H1 (cell line): ENCODE data around the gene FBP1.

Experiments used
- BACH1 ChIP-seq: IDR thresholded peaks from 2 replicates; pipeline ENCODE4 v1.6.1; 2012; ENCODE audit warnings: low read length, improper control_type of control experiment
- CREB1 ChIP-seq: IDR thresholded peaks from 2 replicates; pipeline ENCODE4 v1.6.1; 2012; ENCODE audit warnings: inconsistent platforms
- EZH2 ChIP-seq: fragments of 200-600 bp; sonication (generic); IDR thresholded peaks from 2 replicates; pipeline ENCODE4 v1.7.1; 2012; ENCODE audit warnings: low read depth, mild to moderate bottlenecking, moderate library complexity, low read length, inconsistent platforms; ENCODE audit not compliant: severe bottlenecking
- KDM5A ChIP-seq: fragments of 200-600 bp; IDR thresholded peaks from 2 replicates; pipeline ENCODE4 v1.7.1; 2012; ENCODE audit warnings: mild to moderate bottlenecking, low read length, inconsistent platforms, mixed read lengths
- MAFK ChIP-seq: IDR thresholded peaks from 2 replicates; pipeline ENCODE4 v1.6.1; 2012; ENCODE audit warnings: low read depth, mild to moderate bottlenecking, improper control_type of control experiment, low read length
- POLR2A ChIP-seq, 2 experiments: IDR thresholded peaks; 1 replicate in 1 of 2; 2 replicates in 1 of 2; pipeline ENCODE4 v1.6.1; 2011; ENCODE audit warnings: low read depth in 2 of 2, low read length in 2 of 2, mild to moderate bottlenecking in 2 of 2; ENCODE audit errors: control extremely low read depth in 1 of 2
- POU5F1 ChIP-seq: IDR thresholded peaks from 2 replicates; pipeline ENCODE4 v1.6.1; 2011; ENCODE audit warnings: low read depth, mild to moderate bottlenecking, low read length, moderate library complexity
- RFX5 ChIP-seq: IDR thresholded peaks from 2 replicates; pipeline ENCODE4 v1.6.1; 2011; ENCODE audit warnings: low read depth, low read length, improper control_type of control experiment, borderline replicate concordance
- SAP30 ChIP-seq: fragments of 300-600 bp; sonication (generic); IDR thresholded peaks from 2 replicates; pipeline ENCODE4 v1.7.1; 2012; ENCODE audit warnings: low read length, moderate library complexity, mild to moderate bottlenecking, inconsistent platforms; ENCODE audit not compliant: insufficient read depth, insufficient replicate concordance
- SUZ12 ChIP-seq: fragments of 200-600 bp; sonication (generic); IDR thresholded peaks from 2 replicates; pipeline ENCODE4 v1.6.1; 2012; ENCODE audit warnings: mild to moderate bottlenecking, inconsistent platforms, low read length, moderate library complexity, mixed read lengths
- YY1 ChIP-seq: IDR thresholded peaks from 2 replicates; pipeline ENCODE4 v1.6.1; 2011; ENCODE audit warnings: low read depth, mild to moderate bottlenecking, low read length
- TF ChIP-seq, protein P1 (sequence below), 3 experiments: IDR thresholded peaks; 1 replicate in 2 of 3; 2 replicates in 1 of 3; pipeline versions ENCODE4 v1.5.1 to v1.6.1; 2011; ENCODE audit warnings: low read length in 3 of 3, mild to moderate bottlenecking in 3 of 3, inconsistent platforms in 2 of 3, low read depth in 1 of 3, moderate library complexity in 1 of 3; ENCODE audit not compliant: insufficient read depth in 1 of 3; ENCODE audit errors: control extremely low read depth in 1 of 3
- TF ChIP-seq, protein P2 (sequence below): IDR thresholded peaks from 2 replicates; pipeline ENCODE4 v1.6.1; 2011; ENCODE audit warnings: low read depth, mild to moderate bottlenecking, low read length; ENCODE audit not compliant: insufficient read depth

DNA sequence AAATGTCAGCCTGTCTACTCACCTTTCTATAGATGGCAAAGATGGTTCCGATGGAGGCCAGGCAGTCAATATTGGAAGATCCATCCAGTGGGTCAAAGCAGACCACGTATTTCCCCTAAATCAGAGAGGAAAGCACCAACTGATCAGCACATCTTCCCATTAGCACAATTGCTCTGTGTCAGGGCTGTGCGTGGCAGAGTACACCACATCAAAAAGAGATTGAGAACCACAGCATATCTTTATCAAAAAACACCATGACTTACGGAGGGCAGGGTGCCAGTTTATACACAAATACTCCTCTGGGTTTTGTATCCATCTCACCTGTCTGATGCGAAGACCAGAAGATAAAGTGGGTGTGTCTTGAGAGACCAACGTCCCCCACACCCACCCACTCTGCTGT, 54.8 kb downstream of the FBP1 start:
- TF ChIP-seq POLR2A (IDR thresholded peaks at IDR 0.05; ENCODE audit: control extremely low read depth in 1 of 2, low read depth in 2 of 2, low read length in 2 of 2) (no peak), KDM5A (no peak), EZH2 (no peak), SAP30 (no peak), MAFK (no peak), SUZ12 (no peak), POU5F1 (no peak), RFX5 (no peak), CREB1 (no peak), YY1 (no peak), BACH1 (no peak)
- TF ChIP-seq, protein P1, sequence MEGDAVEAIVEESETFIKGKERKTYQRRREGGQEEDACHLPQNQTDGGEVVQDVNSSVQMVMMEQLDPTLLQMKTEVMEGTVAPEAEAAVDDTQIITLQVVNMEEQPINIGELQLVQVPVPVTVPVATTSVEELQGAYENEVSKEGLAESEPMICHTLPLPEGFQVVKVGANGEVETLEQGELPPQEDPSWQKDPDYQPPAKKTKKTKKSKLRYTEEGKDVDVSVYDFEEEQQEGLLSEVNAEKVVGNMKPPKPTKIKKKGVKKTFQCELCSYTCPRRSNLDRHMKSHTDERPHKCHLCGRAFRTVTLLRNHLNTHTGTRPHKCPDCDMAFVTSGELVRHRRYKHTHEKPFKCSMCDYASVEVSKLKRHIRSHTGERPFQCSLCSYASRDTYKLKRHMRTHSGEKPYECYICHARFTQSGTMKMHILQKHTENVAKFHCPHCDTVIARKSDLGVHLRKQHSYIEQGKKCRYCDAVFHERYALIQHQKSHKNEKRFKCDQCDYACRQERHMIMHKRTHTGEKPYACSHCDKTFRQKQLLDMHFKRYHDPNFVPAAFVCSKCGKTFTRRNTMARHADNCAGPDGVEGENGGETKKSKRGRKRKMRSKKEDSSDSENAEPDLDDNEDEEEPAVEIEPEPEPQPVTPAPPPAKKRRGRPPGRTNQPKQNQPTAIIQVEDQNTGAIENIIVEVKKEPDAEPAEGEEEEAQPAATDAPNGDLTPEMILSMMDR (IDR thresholded peaks at IDR 0.05; ENCODE audit: control extremely low read depth in 1 of 3, insufficient read depth in 1 of 3, low read depth in 1 of 3, low read length in 3 of 3) = no peak
- TF ChIP-seq, protein P2, sequence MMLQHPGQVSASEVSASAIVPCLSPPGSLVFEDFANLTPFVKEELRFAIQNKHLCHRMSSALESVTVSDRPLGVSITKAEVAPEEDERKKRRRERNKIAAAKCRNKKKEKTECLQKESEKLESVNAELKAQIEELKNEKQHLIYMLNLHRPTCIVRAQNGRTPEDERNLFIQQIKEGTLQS = no peak
